NCI-H748 (cell line): ENCODE measurements around the gene TRPV5.

Experiments used
- DNase-seq: peaks from one replicate; lab custom pipeline; 2025; ENCODE audit not compliant: unreplicated experiment; lab: John Stamatoyannopoulos, UW

Gene TRPV5

DNA sequence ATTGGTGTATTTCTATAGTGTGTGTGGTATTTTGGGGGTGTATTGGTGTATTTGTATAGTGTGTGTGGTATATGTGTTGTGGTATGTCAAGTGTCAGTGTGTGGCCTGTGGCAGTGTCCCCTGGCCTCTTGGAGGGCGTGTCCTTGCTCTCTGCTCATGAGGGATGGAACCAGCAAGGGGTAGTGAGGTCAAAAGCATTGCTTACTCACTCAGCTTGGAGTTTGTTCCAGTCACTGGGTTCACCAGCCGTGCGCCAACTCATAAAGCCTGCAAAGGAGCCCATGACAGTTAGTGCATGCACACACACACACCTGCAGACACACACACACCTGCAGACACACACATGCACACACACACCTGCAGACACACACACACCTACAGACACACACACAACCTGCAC, 43.7 kb downstream of the TRPV5 start:
- no peak for DNase-seq

DNA sequence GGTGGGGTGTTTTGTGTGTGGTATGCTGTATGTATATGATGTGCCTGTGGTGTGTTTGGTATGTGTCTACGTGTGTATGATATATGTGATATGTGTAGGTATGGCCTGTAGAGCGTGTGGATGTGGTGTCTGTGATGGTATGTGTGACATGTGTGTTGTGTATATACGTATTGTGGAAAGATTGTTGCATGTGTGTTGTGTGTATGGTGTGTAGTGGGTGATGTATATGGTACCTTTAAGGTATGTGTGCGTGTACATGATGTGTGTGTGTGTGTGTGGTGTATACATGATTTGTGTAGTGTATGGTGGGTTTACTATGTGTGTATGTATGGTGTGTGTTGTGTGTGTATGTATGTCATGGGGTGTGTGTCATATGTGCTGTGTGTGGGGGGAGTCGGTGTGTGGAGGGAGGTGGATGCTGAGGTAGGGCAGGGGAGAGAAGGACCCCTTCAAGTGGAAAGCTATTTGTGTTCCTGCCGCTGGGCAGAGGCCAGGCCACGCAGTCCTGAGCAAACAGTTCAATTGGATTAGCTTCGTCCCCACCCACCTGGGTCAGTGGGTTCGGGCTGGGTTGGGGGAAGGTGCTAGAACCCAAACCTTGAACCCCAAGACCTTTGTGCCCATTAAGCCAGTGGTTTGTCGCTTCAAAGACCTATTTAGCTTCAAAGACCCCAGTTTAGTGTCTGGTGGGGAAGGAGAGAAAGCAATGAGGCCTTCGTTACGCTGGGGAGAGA, 46.1 kb downstream of the TRPV5 start:
- DNase-seq = no peak

DNA sequence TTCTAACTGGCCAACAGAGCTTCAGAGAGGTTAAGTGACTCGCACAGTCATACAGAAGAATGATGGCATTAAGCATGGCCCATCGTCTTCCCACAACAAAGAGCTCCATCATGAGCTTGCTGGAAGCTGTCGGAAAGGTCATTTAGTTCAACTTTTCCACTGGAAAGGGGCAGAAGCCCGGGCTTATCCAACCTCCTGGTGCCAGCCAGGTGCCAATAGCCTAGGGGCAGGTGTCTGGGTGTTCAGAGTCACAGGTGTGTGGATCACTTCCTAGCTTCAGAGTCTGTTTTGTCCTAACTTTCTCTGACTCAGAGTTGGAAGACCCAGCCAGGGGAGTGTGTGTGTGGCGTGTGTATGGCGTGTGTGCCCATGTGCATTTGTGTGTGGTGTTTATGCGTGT, 46.7 kb downstream of the TRPV5 start:
- DNase-seq = no peak

DNA sequence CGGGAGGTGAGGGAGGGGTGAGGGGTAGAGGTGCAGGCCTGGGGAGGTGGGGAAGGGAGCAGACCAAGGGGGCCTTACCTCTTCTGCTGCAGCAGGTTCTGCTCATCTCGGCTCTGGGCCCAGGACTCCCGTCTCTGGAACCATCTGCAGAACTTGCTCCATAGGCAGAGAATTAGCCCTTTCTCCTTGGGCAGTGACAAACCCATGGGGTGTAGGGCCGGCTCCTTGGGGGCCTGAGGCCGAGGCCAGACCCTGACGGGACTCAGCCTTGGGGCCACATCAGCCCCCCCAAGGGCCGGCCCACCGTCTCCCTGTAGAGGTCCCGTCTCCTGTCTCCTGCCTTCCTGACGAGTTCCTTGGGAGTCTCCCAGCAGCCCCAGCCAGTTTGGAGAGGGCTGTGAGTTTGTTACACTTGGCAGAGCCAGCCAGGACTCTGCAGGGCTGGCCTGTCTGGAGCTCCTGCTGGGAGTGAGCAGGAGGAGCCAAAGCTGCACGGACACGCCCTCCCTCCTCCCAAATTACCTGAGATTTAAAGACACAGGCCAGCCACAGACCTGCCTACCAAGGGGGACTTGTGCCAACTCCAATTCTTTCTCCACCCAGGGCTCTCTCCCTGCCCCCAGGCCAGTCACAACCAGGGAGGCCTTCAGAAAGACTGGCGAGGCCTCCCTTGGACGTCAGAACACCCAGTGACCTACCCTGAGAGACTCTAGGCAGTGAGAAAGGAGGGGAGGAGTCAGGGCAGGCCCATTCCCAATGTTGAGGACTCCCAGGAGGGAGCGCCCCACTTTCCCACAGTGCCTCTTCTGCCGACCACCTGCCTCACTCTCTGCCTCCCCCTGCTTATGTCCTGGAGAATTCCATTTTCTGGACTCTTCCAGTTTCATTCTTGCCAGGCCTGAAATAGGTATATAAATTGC, 48.0 kb downstream of the TRPV5 start, which contains the start of gene TRPV6:
TSS of gene TRPV6 (minus strand) at position 435 of the 920 bp plus-strand sequence.
- peak; percentile 32 for DNase-seq

DNA sequence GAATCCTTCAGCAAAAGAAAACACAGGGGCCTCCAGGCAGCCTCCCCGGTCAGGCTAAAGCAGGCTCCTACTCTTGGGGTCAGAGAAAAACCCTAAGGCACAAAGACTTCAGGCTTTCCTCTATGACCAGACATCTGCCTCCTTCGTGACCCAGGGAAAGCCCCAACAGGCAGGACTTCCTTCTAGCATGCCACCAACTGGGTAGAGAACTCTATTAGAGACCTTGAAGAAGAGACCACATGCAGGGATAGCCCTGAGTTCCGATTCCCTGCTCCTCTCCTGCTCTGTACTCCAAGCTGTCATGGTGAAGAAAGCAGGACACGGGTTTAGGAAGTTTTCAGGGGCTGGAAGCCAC, 49.3 kb downstream of the TRPV5 start:
- DNase-seq = no peak

DNA sequence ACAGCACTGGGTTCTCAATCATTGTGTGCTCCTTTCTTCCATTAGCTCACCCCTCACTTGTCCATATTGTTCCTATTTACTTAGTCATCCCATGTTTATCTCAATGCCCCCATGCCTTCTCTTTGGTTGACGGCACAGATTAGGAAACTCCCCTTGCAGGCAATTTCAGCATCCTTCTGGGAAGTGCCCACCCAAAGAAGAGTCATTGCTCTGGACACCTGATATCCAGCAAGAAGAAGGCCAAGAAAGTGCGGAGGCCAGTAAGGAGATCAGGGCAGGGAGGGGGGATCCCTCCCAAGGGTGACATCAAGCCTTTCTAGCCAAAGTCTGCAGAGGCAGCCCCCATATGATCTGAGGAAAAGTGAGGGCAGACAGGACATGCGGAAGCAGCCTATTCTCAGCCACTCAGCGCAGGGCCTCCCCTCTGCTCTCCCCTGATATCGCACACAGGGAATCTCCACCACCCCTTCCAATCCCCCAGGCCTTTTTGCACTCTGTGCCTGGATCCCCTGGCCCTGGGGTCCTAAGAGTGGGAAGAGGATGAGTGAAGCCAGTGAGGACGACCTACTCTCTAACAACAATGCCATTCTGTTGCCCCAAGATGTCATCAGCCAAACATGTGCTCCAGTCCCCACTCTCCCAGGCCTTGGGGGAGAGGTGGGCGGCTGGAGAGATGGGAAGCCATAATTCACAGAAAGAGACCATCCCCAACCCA, 49.8 kb downstream of the TRPV5 start:
- no peak for DNase-seq

DNA sequence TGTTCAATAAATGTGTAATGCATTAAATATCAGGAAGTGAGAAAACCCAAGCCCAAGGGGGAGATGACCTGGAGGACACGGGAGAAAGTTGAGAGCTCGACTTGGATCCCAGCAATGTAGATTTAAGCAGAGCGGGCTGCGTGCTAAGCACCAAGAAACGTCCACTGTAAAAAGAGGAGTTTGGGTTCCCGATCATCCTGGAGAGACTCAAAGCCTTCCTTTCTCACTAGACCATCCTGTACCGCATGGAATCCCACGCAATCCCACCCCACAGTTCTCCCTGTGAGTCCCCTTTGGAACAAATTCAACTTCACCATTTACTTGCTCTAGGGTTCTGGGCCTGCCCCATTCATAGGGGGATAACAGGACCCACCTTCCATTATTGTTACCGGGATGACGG, 50.4 kb downstream of the TRPV5 start:
- no peak for DNase-seq

DNA sequence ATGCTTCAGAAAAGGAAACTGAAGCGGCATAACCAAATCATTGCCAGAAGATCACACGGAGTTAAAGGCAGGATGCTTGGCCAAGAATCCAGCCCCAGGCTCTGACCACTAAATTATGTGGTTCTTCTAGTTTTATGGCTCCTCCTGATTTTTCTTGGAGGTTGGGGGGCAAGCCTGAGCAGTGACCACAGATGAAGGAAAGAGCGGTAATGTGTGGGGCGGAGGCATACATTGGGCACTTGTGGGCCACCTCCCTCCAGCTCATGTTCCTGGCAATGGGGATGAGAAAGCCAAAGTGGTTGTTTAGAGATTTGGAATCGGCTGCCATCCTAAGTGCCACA, 51.2 kb downstream of the TRPV5 start:
- no peak for DNase-seq

DNA sequence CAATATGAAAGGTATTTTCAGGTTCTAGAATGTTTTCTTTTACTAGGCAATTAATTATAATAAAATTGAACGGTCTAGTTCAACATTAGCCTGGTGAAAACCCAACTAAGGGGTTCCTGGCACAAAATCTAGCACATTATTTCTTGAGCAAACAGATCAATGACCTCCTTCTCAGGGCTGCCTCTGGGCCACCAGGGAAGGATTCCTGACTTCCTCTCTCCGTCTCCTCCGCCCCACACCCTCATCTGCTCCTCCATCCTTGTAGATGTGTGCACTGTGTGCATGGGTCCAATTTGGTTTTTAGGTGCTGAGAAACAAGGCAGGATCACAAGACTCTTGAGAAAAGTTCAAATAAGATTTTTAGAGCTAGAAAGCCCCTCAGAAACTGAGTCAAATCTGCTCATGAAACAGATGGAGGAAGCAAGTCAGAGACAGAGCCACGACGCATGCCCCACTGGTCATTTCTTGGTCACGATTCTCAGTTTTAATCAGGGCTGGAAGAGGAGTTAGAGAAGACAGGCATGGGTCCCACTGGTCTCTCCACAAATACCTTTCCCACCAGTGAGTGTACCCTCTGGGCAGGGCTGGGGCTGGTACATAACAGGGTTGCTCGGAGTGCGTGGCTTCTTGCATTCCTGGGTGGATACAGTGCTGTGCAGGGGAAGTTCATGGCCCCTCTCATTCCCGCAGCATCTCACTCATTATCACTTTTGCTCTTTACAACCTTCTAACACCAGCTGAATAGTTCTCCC, 51.8 kb downstream of the TRPV5 start:
- no peak for DNase-seq

DNA sequence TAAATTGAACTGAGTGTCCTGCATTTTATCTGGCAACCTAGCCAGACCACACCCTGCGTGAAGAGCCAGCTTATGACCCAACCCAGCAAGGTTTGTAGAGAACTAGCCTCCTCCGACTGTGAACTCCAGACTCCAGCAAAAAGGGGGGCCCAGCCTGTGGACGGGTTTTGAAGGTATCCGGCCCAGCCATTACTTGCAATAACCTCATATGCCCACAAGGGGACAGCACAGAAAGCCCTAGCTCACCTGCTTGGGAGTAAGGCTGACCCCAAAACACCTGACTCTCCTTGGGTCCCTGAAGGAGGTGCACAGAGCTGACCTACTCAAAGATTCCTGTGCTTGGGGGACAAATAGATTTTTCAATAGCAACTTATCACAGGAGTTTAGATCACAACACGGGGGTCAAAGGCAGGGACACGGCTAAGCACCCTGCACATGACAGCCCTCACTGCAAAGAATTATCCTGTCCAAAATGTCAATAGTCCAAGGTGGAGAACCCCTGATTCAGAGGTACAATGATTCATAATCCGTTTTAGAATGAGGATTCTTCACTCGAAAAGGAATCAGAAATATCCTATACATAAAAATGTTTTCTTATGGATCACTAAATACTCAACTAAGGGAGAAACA, 52.6 kb downstream of the TRPV5 start:
- peak; percentile 39 for DNase-seq

DNA sequence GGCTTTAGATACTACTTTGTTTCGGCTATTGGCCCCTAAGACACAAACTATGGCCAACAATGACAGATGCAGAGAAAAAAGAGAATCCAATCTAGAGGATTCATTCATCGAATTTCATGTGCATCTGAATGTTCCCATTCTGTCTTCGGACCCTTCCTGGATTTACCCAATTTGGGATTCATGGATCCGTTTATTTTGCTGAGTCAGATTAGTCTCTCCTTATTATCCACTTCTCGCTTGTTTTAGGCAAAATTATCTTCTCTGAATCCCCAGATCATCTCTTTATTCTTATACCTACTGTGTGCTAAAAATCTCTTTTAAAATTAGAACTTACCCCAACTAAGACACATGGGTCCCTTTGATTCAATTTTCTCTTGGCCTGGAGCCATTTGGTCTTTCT, 54.5 kb downstream of the TRPV5 start:
- no peak for DNase-seq

DNA sequence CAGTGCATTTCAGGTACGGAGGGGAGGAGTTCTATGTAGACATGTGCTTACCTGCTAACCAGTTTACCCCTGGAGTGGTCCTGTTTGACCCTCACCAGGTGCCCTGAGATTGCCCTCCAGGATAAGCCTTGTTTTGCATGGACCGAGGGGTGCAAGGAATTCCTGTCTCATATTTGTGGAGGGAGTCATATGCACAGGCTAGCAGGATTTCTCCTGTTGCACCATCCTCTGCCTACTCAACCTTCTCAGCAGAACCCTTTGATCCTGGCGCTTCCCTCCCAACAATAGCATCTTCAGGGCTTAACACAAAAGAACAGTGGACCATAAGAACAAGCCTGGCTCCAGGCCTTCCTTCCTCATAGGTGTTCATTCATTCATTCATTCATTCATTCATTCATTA, 55.2 kb downstream of the TRPV5 start:
- no peak for DNase-seq

DNA sequence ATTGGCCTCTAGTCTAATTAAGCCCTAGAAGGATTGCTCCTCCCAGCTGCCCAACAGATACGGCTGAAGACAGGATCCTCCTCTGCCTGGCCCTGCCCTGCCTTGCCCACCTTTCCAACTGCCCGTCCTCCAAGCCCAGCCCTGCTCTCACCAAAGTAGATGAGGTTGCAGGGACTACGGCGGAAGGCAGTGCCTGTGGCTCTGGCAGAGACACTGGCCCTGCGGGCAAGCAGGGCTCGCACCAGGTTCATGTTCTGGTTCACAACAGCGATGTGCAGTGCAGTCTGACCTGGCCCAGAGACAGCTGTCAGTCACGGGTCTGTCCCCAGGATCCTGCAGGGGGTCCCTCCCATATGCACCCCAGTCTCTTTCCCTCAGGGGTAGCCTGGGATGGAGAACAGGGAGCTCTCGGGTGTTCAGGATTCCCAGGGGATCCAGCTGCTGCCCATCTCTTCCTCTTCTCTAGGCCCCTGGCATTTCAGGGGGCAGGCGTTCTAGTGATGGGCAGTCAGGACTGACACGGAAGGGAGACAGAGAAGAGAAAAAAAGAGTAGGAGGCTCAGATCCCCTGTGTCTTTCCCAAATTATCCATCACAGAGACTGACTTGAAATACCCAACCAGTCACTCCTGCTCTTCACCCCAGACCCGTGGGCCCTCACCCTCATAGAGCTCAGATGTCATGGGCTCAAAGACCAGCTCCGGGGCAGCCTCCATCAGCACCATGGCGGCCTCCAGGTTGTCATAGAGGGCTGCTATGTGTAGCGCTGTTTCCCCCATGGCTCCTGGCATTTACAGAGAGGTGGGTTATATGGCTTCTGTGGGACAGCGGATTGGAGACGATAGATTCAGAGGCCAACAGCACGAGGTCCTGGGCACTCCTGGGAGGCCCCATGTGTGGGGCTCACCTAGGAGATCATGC, 56.3 kb downstream of the TRPV5 start:
- DNase-seq = no peak

DNA sequence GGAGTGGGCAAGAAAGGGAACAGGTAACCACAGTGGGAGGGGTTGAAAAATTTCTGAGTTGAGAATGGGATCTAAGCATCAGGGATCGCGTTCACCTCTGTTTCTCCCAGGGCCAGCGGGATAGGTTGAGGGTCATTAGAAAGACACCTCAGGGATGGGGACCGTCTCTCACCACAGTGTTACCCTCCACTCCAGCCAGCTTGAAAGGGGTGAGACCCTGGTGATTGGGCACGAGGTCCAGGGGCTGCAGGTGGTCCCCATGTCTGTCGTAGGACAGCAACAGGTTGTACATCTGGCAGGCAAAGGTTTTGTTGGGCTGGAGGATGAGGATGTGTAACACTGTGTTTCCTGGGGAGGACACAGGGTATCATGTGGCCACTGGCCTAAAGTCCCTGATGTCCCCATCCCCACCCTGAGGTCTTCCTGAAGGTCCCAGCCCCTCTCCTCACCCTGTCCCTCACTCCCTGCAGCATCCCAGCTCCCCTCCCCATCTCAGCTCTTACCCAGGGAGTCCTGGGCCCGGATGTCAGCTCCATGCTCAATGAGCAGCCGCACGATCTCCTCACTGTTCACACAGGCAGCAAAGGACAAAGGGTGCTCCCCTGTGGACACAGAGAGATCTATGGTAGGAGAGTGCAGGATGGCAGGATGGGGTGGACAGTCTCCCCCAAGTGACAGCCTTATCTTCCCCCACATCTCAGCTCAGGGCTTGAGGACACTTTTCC, 57.1 kb downstream of the TRPV5 start:
- no peak for DNase-seq

DNA sequence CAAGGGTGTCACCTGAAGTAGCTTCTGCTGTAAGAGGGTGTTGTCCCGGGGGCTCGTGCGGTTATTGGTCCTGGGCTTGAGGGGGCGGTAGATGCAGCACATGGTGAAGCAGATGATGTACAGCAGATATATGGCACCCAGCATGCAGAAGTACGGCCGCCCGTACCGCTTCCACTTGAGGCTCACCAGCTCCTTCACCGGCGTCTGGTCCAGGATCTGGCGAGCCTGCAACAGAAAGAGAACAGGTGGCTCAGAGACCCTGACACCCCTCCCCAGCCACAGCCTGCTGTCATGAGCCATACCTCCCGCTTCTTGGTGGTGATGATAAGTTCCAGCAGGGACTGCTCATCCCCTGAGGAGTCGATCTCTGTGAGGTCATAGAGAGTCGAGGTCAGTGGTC, 58.1 kb downstream of the TRPV5 start:
- DNase-seq = no peak

DNA sequence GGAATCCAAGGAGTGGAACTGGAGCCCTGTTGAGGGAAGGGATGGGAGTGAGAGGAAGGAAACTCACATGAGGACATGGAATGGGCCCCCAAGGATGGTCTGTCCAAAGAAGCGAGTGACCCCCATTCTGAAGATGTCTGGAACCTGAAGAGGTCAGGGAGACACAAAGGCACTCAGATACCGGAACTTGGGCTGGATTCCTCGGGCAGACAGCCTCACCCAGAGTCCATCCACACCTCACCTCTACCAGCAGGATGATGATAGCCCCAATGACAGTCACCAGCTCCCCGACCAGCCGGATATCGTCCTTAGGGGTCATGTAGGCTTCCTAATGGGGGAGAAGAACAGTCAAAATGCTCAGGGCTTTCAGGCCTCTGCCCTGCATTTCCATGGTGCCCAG, 58.7 kb downstream of the TRPV5 start:
- DNase-seq = no peak

DNA sequence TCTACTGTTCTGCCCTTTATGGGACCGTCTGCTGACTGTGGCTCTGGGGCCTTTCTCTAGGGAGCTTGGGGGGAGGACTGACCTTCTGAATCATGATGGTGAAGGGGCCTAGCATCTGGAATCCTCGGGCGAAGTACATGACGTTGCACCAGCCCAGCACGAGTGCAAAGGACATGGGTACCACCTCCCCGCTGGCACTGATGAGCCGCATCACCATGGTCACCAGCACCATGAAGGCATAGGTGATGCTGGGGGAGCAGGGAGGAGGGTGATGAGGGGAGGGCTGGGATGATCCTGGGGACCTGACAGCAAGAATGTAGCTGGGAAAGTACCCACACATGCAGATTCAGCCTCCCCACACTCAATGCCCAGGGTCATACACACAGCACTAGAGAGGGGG, 59.1 kb downstream of the TRPV5 start:
- no peak for DNase-seq

DNA sequence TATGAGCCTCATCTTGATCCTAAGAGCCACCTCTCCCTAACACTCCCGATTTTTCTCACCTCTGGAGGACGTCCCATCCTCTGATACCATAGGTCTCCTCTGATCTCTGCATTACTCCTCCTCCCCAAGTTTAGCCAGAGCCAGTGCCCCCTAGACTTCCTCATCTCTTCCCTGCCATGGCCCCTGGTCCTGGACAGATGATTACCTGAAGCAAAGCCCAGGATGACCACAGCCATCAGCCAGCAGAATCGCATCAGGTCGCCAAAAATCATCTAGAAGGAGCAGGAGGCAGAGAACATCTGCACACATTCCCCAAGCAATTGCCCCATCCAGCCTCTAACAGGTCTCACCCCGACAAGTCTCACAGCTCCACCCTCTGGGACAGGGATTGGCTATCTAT, 59.7 kb downstream of the TRPV5 start:
- DNase-seq = no peak

DNA sequence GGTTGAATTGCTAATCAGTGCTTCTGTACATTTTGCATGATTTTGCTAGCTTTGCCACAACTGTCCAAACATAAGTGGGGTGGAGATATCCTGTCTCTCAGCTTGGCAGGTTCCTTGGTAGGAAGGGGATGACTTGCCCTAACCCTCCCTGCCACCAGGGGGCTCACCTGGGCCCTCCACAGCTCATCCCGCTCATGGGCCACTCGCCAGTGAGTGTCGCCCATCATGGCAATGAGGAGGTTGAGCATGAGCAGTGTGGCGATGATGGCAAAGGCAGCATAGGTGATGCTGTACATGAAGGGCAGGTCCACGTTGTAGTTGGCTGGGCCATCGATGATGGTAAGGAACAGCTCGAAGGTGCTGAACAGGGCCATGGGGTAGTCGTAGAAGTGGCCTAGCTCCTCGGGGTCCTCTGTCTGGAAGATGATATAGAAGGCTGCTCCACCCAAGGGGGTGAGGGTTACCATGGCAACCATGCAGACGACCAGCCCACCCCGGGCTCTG, 60.2 kb downstream of the TRPV5 start:
- DNase-seq = peak; percentile 54
